ENCODE measurements around the gene EIF5. TPM values are rescaled to one million over a fixed set of nuclear protein-coding genes. Genes with fewer than 3 reads are reported as not detected.
"Not testable (repeated sequence)": the region's sequence is repeated elsewhere in the genome, so short reads cannot be mapped to it uniquely, and the experiment has no call there.

EIF5 gene
- total and polyA plus RNA-seq, 2 experiments from 2014 or later: 151 to 331 TPM

- H3K4me3 ChIP-seq: no peak overlapping the region
- no peaks in the 10 kb centered on the region for H3K27me3 ChIP-seq
- no peak for DNase-seq (ENCODE audit: low spot score)
- no peak overlapping the region for H3K27ac ChIP-seq
- no peaks in the 10 kb centered on the region for H3K79me2 ChIP-seq
- H3K36me3 ChIP-seq (replicated peaks; ENCODE audit: insufficient read depth, low read depth): no peaks in the 10 kb centered on the region
- 72% methylated on average over 7 of the region's 7 CpGs for WGBS (ENCODE audit: low lambda C conversion rate, missing lambda C conversion rate)
- H3K9me2 ChIP-seq (replicated peaks; ENCODE audit: insufficient read depth): no peaks in the 10 kb centered on the region
- no peaks in the 10 kb centered on the region for H4K20me1 ChIP-seq (ENCODE audit: insufficient read depth, poor library complexity, severe bottlenecking)
- TF ChIP-seq EZH2phosphoT487 (IDR thresholded peaks at IDR 0.05; ENCODE audit: low read depth, severe bottlenecking, unreplicated experiment) (no peak), EZH2 (IDR thresholded peaks at IDR 0.05; ENCODE audit: borderline replicate concordance) (no peak)
- TF ChIP-seq, protein P1, sequence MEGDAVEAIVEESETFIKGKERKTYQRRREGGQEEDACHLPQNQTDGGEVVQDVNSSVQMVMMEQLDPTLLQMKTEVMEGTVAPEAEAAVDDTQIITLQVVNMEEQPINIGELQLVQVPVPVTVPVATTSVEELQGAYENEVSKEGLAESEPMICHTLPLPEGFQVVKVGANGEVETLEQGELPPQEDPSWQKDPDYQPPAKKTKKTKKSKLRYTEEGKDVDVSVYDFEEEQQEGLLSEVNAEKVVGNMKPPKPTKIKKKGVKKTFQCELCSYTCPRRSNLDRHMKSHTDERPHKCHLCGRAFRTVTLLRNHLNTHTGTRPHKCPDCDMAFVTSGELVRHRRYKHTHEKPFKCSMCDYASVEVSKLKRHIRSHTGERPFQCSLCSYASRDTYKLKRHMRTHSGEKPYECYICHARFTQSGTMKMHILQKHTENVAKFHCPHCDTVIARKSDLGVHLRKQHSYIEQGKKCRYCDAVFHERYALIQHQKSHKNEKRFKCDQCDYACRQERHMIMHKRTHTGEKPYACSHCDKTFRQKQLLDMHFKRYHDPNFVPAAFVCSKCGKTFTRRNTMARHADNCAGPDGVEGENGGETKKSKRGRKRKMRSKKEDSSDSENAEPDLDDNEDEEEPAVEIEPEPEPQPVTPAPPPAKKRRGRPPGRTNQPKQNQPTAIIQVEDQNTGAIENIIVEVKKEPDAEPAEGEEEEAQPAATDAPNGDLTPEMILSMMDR (IDR thresholded peaks at IDR 0.05; ENCODE audit: poor library complexity): no peak
- no peaks in the 10 kb centered on the region for H3K4me1 ChIP-seq (ENCODE audit: insufficient read depth)
- H2AFZ ChIP-seq: no peak overlapping the region
- no peaks in the 10 kb centered on the region for H3K9me3 ChIP-seq (ENCODE audit: low read depth)
- H3K4me2 ChIP-seq: no peak overlapping the region
Measured at GRCh38 chr14:103353362-103353761, 19.3 kb downstream of the EIF5 start.

DNA sequence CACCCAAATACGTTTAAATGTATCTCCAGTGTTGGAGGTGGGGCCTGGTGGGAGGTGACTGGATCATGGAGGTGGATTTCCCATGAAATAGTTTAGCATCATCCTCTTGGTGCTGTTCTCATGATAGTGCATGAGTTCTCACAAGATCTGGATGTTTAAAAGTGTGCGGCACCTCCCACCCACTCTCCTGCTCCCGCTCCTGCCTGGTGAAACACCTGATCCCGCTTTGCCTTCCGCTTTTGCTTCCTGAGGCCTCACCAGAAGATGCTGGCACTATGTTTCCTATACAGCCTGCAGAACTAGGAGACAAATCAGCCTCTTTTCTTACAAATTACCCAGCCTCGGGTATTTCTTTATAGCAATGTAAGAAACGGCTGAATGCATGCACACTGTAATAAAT lies 20.1 kb downstream of the EIF5 start:
- 75% methylated on average over 7 of the region's 7 CpGs for WGBS (ENCODE audit: low lambda C conversion rate, missing lambda C conversion rate)
- no peaks in the 10 kb centered on the region for H3K4me1 ChIP-seq (ENCODE audit: insufficient read depth)
- no peaks in the 10 kb centered on the region for H3K36me3 ChIP-seq (replicated peaks; ENCODE audit: insufficient read depth, low read depth)
- H4K20me1 ChIP-seq (ENCODE audit: insufficient read depth, poor library complexity, severe bottlenecking): no peaks in the 10 kb centered on the region
- no peaks in the 10 kb centered on the region for H3K9me3 ChIP-seq (ENCODE audit: low read depth)
- TF ChIP-seq EZH2 (IDR thresholded peaks at IDR 0.05; ENCODE audit: borderline replicate concordance): no peak
- TF ChIP-seq, protein P1 (IDR thresholded peaks at IDR 0.05; ENCODE audit: poor library complexity): no peak
- no peak for TF ChIP-seq EZH2phosphoT487 (IDR thresholded peaks at IDR 0.05; ENCODE audit: low read depth, severe bottlenecking, unreplicated experiment)
- no peak overlapping the region for H3K27ac ChIP-seq
- DNase-seq (ENCODE audit: low spot score): no peak
- H3K4me3 ChIP-seq: no peak overlapping the region
- H2AFZ ChIP-seq: no peak overlapping the region
- H3K9me2 ChIP-seq (replicated peaks; ENCODE audit: insufficient read depth): no peaks in the 10 kb centered on the region
- H3K4me2 ChIP-seq: peak overlapping the region; percentile 54
- H3K27me3 ChIP-seq: no peaks in the 10 kb centered on the region
- H3K79me2 ChIP-seq: no peaks in the 10 kb centered on the region

DNA sequence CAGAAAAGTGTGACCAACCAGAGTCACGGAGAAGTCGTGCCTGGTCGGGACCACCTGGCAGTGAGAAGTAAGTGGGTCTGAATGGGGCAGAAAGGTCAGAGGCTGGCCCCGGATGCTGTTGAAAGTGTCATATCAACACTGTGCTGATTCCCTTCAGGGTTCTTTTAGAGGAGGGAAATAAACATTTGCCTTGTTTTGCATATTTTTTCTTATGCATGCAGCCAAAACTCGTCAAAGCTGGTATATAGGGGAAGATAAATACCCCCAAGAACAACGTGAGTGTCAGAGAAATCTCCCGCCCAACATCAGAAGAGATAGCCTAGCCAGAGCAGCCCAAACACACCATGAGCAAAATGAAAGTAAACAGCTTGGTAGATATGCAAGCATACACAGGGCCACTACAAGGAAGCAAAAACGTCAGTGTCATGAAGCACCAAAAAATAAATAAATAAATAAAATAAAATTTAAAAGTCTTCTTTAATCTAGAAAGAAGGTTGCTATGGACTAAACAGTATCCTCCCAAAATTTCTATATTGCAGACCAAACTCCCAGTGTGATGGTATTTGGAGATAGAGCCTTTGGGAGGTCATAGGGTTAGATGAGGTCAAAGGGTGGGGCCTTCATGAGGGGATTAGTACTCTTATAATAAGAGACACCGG lies 22.1 kb downstream of the EIF5 start:
- no peak for DNase-seq (ENCODE audit: low spot score)
- no peak overlapping the region for H3K4me3 ChIP-seq
- no peaks in the 10 kb centered on the region for H3K79me2 ChIP-seq
- H3K9me3 ChIP-seq (ENCODE audit: low read depth): no peaks in the 10 kb centered on the region
- H3K27ac ChIP-seq: no peak overlapping the region
- H3K9me2 ChIP-seq (replicated peaks; ENCODE audit: insufficient read depth): no peaks in the 10 kb centered on the region
- TF ChIP-seq, protein P1 (IDR thresholded peaks at IDR 0.05; ENCODE audit: poor library complexity): no peak
- TF ChIP-seq EZH2phosphoT487 (IDR thresholded peaks at IDR 0.05; ENCODE audit: low read depth, severe bottlenecking, unreplicated experiment): no peak
- TF ChIP-seq EZH2 (IDR thresholded peaks at IDR 0.05; ENCODE audit: borderline replicate concordance): no peak
- no peaks in the 10 kb centered on the region for H3K4me1 ChIP-seq (ENCODE audit: insufficient read depth)
- no peak overlapping the region for H2AFZ ChIP-seq
- H4K20me1 ChIP-seq (ENCODE audit: insufficient read depth, poor library complexity, severe bottlenecking): no peaks in the 10 kb centered on the region
- no peaks in the 10 kb centered on the region for H3K27me3 ChIP-seq
- WGBS (ENCODE audit: low lambda C conversion rate, missing lambda C conversion rate): 67% methylated on average over 9 of the region's 9 CpGs
- H3K4me2 ChIP-seq: peak overlapping the region; percentile 2
- H3K36me3 ChIP-seq (replicated peaks; ENCODE audit: insufficient read depth, low read depth): no peaks in the 10 kb centered on the region

DNA sequence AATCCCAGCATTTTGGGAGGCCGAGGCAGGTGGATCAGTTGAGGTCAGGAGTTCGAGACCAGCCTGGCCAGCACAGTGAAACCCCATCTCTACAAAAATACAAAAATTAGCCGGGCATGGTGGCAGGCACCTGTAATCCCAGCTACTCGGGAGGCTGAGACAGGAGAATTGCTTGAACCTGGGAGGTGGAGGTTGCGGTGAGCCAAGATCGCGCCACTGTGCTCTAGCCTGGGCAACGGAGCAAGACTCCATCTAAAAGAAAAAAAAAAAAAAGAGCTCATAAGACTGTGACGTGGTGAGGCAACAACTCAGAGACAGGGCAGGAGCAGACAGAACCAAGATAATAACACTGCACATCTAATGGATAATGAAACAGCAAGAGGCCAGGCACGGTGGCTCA lies 23.5 kb downstream of the EIF5 start:
- not testable (repeated sequence) for DNase-seq (ENCODE audit: low spot score); H3K9me3 ChIP-seq (ENCODE audit: low read depth); H3K4me3 ChIP-seq; H4K20me1 ChIP-seq (ENCODE audit: insufficient read depth, poor library complexity, severe bottlenecking); H3K27ac ChIP-seq; H2AFZ ChIP-seq; H3K9me2 ChIP-seq (replicated peaks; ENCODE audit: insufficient read depth); H3K4me2 ChIP-seq; H3K36me3 ChIP-seq (replicated peaks; ENCODE audit: insufficient read depth, low read depth); H3K27me3 ChIP-seq; H3K4me1 ChIP-seq (ENCODE audit: insufficient read depth); H3K79me2 ChIP-seq
- 93% methylated on average over 10 of the region's 10 CpGs for WGBS (ENCODE audit: low lambda C conversion rate, missing lambda C conversion rate)

Data from hepatocyte (in vitro differentiated cells).